ENCODE data around the gene KIF4A.
"Not testable (repeated sequence)": the region's sequence is repeated elsewhere in the genome, so short reads cannot be mapped to it uniquely, and the experiment has no call there.

The KIF4A gene

GRCh38 chrX:70289793-70290770 is at the start of gene KIF4A, which contains the start of gene PDZD11:
Gene KIF4A, plus strand, starts transcription at chrX:70290104. Its CDS starts 355 bp downstream, at chrX:70290459.
Gene PDZD11, minus strand, starts transcription at chrX:70289927. Its CDS starts 586 bp downstream, at chrX:70289341.
- TF ChIP-seq, protein P1, sequence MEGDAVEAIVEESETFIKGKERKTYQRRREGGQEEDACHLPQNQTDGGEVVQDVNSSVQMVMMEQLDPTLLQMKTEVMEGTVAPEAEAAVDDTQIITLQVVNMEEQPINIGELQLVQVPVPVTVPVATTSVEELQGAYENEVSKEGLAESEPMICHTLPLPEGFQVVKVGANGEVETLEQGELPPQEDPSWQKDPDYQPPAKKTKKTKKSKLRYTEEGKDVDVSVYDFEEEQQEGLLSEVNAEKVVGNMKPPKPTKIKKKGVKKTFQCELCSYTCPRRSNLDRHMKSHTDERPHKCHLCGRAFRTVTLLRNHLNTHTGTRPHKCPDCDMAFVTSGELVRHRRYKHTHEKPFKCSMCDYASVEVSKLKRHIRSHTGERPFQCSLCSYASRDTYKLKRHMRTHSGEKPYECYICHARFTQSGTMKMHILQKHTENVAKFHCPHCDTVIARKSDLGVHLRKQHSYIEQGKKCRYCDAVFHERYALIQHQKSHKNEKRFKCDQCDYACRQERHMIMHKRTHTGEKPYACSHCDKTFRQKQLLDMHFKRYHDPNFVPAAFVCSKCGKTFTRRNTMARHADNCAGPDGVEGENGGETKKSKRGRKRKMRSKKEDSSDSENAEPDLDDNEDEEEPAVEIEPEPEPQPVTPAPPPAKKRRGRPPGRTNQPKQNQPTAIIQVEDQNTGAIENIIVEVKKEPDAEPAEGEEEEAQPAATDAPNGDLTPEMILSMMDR (IDR thresholded peaks at IDR 0.05; ENCODE audit: control insufficient read depth, insufficient read depth, low read depth, low read length, missing control alignments), result no peak
- DNase-seq (ENCODE audit: low read depth), result peak; percentile 35
- H3K4me3 ChIP-seq (ENCODE audit: control insufficient read depth, low read depth, low read length), result peak within 1 kb of the TSS; percentile 72

GRCh38 chrX:70240751-70241150 is 49.2 kb upstream of the KIF4A start:
- H3K4me3 ChIP-seq (ENCODE audit: control insufficient read depth, low read depth, low read length), result no peak overlapping the region
- TF ChIP-seq, protein P1 (IDR thresholded peaks at IDR 0.05; ENCODE audit: control insufficient read depth, insufficient read depth, low read depth, low read length, missing control alignments), result no peak
- DNase-seq (ENCODE audit: low read depth), result no peak

DNA sequence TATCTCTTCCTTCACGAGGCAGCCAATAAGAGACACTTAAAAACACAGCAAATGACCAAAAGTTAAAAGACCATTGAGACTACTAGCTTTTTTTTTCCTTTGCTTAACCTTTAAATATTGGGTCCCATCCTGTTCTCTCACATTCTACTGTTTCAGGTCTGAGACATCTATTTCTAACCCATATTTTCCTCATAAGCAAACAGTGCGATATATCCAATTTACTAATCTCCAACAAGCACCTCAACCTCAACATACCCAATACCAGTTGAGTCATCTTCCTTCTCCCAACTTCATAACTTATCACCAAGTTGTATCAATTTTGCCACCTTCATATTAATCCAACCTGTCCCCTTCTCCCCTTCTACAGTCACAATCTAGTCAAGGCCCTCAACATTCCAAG is 48.4 kb upstream of the KIF4A start:
- no peak overlapping the region for H3K4me3 ChIP-seq (ENCODE audit: control insufficient read depth, low read depth, low read length)
- no peak for DNase-seq (ENCODE audit: low read depth)
- TF ChIP-seq, protein P1 (IDR thresholded peaks at IDR 0.05; ENCODE audit: control insufficient read depth, insufficient read depth, low read depth, low read length, missing control alignments), result no peak

DNA sequence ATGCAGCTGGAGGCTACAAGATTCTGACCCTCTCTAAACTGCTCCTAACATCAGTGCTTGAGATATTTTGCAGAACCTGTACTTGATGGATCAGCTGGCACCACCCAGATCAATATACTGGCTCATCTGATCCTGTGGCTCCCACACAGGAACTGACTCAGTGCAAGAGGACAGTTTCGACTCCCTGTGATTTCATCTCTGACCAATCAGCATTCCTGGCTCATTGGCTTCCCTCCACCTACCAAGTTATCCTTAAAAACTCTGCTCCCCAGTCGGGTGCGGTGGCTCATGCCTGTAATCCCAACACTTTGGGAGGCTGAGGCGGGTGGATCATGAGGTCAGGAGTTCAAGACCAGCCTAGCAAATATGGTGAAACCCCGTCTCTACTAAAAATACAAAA is 46.3 kb upstream of the KIF4A start:
- not testable (repeated sequence) for H3K4me3 ChIP-seq (ENCODE audit: control insufficient read depth, low read depth, low read length); DNase-seq (ENCODE audit: low read depth)

DNA sequence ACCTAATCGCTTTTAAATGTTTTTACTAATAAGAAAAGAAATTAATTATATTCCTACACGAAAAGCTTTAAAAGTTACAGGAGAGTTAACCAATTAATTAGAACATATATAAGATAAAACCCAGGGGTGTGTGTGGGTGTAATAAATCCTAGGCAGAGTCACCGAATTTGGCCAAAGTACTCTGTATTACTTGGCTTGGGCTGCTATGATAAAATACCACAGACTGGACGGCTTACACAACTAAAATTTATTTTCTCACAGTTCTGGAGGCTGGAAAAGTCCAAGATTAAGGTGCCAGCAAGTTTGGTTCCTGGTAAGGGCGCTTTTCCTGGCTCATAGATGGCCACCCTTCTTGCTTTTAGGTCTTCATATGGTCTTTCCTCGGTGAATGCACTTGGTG is 45.0 kb upstream of the KIF4A start:
- TF ChIP-seq, protein P1 (IDR thresholded peaks at IDR 0.05; ENCODE audit: control insufficient read depth, insufficient read depth, low read depth, low read length, missing control alignments), result no peak
- no peak overlapping the region for H3K4me3 ChIP-seq (ENCODE audit: control insufficient read depth, low read depth, low read length)
- DNase-seq (ENCODE audit: low read depth), result no peak

- TF ChIP-seq, protein P1 (IDR thresholded peaks at IDR 0.05; ENCODE audit: control insufficient read depth, insufficient read depth, low read depth, low read length, missing control alignments), result no peak
- H3K4me3 ChIP-seq (ENCODE audit: control insufficient read depth, low read depth, low read length), result no peak overlapping the region
- DNase-seq (ENCODE audit: low read depth), result no peak
These were observed 42.7 kb upstream of the KIF4A start for GRCh38 chrX:70247252-70247651.

- DNase-seq (ENCODE audit: low read depth), result no peak
- TF ChIP-seq, protein P1 (IDR thresholded peaks at IDR 0.05; ENCODE audit: control insufficient read depth, insufficient read depth, low read depth, low read length, missing control alignments), result no peak
- H3K4me3 ChIP-seq (ENCODE audit: control insufficient read depth, low read depth, low read length), result no peak overlapping the region
These were observed 37.4 kb upstream of the KIF4A start for GRCh38 chrX:70252491-70252890.
